Measurements from ENCODE around the gene ADCY9.
A peak's percentile ranks its signal among the peaks of the same experiment; 100 is the strongest.
"Not testable (repeated sequence)": the region's sequence is repeated elsewhere in the genome, so short reads cannot be mapped to it uniquely, and the experiment has no call there.

ADCY9 gene

DNA sequence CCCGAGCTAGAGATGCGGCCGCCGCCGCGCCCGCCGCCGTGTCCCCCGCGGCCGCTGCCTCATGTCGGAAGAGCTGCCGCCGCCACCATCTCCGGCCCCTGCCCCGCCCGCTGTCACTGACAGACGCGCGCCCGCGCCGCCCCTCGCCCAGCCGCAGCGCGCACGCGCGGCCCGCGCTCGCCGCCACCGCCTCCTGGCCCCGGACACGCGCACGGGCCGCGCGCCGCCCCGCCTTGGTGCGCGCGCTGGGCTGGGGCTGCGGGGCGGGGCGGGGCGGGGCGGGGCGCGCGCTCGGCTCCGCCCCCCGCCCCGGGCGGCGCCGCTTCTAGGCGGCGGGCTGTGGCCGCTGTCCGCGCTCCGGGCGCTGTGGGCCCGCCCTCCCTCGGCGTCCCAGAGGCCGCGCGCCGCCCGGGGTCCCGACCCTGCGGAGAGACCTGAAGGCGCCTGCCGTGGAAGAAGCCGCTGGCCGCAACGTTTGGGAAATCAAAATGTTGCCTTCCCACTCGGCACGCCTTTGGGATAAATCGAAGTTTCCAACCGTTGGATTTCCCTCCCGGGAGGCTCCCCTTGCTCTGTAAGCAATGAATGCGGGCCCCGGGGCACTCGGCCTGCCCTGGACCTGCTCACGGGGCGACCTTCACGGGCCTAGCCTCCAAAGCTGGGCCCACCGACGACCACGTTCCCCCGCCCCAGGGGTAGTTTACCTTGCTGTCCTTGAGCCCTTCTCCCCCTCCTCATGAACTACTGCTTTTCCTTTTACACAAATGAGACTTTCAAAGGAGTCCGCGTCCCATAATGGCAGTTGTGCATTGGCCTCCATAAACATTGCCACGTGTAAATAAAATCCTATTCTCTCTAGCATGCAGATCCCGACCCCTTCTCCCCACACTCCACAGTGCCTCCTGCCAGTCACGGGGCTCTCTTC, at the start of gene ADCY9:
TSS of gene ADCY9 (minus strand) at position 118 of the 925 bp plus-strand sequence. CDS start 1,000 bp downstream, outside the sequence.
- peak; percentile 75 for DNase-seq

DNA sequence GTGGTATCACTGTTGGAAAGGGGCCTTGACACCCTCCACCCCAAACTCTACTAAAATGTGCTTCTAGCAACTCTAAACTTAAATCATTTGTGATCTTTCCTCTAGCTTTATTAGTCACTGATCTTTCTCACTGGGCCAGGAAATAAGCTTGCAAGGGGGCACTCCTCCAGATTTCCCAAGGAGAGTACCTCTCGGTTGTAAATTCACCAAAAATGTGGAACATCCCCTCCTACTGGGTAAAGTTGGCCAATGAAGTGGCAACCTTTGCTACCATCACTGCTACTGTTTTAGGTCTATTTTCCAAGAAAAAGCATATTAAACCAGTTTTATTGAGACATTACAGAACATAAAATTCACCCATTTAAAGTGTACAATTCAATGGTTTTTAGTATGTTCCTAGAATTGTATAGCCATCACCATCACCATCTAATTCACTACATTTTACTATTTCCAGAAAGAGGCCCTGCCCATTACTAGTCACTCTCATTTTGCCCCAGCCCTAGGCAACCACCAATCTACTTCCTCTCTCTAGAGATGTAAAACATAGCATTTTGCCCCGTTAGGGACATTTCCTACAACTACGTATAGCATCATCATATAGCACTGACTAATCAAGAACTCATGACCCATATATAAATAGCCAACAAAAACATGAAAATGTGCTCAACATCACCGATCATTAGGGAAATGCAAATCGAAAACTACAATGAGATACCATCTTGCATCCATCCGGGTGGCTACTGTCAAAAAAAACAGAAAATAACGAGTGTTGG, 44.6 kb upstream of the ADCY9 start:
- no peak for DNase-seq

DNA sequence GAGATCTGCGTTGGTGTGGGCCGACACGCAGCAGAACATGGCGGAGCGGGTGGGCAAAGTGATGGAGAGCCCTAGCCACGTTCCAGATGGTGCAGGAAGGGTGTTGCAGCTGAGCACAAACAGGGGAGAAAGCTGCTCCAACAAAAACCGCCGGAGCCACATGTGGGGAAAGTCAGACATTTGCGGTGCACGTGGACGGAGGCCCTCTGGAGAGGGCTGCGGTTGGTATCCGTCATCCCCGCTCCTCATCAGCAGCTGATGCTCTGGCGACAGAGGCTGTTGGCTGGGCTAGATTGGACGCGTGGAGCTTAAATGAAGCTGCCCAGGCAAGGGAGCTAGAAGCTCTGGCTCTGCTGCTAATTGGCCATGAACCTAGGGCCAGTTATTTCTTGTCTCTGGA, 43.5 kb upstream of the ADCY9 start:
- no peak for DNase-seq

DNA sequence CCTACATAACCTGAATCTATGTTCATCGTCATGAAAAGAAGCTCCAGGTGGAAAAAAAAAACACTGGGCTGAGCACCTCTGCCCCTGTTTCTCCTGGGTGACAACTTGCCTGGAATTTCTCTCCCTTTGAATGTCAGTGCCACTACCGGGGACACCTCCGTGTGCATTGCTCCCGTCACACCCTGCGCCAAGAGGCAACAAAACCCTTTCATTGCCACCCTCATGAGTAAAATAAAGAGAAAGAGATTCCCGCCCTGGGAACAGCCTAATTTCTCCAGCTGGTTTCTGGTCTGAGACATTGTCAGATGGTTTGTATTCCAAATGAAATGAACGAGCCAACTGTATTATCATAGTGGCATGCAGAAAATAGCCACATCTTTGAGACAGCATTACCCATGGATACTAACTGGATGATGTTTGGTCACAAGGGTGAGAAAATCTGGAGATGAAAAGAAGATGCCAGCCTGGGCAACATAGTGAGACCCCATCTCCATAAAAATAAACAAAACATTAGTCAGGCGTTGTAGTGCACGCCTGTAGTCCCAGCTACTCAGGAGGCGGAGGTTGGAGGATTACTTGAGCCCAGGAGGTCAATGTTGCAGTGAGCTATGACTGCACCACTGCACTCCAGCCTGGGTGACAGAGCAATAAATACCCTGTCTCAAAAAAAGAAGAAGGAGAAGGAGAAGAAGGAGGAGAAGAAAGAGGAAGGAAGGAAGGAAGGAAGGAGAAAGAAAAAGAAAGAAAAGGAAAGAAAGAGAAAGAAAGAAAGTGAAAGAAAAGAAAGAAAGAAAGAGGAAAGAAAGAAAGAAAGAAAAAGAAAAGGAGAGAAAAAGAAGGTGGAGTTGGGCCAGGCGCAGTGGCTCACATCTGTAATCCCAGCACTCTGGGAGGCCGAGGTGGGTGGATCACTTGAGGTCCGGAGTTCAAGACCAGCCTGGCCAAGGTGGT, 42.2 kb upstream of the ADCY9 start:
- no peak for DNase-seq

DNA sequence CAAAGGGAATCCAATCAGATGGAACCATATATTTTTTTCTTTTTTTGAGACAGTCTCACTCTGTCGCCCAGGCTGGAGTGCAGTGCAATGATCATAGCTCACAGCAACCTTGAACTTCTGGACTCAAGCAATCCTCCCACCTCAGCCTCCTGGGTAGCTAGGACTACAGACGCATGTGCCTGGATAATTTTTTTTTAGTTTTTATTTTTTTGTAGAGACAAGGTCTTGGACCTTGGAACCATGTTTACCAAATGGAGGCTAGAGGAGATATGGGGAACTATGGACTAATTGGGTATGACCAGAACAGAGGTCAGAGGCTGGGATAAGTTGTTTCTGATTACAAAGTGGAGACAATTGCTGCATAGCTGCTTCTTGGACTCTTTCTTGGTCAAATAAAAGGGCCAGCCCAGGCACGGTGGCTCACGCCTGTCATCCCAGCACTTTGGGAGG, 41.2 kb upstream of the ADCY9 start:
- no peak for DNase-seq

DNA sequence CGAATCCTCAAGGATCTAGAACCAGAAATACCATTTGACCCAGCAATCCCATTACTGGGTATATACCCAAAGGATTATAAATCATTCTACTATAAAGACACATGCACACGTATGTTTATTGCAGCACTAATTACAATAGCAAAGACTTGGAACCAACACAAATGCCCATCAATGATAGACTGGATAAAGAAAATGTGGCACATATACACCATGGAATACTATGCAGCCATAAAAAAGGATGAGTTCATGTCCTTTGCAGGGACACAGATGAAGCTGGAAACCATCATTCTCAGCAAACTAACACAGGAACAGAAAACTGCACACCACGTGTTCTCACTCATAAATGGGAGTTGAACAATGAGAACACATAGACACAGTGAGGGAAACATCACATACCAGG, 40.3 kb upstream of the ADCY9 start:
- not testable (repeated sequence) for DNase-seq

DNA sequence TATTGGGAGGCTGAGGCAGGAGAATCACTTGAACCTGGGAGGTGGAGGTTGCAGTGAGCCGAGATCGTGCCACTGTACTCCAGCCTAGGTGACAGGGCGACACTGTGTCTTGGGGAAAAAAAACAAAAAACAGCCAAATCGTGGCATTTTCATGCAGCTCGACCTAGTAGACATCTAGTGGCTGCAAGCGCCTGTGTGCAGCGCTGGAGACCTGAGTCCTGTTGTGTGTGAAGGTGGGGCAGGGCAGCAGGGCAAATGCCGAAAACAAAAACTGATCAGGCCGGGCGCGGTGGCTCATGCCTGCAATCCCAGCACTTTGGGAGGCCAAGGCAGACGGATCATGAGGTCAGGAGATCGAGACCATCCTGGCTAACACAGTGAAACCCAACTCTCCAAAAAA, 37.1 kb upstream of the ADCY9 start:
- not testable (repeated sequence) for DNase-seq

DNA sequence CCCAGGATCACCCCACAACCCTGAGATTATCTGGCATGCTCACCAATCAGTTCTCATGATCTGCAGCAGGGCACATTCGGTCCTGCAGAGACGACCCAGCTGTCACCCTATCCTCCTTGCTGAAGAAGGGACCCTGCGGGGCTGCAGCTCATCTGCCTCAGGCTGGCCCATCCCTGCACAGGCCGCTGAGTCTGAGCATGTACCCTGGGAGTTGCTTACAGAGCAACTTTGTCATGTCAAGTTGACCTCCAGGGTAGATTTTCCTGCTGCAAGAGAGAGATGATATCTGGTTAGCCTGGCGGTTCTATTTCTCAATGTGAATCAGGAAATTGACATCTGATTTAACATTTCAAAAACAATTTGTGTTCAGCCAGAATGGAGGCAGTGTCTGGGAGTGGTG, 36.0 kb upstream of the ADCY9 start:
- no peak for DNase-seq

DNA sequence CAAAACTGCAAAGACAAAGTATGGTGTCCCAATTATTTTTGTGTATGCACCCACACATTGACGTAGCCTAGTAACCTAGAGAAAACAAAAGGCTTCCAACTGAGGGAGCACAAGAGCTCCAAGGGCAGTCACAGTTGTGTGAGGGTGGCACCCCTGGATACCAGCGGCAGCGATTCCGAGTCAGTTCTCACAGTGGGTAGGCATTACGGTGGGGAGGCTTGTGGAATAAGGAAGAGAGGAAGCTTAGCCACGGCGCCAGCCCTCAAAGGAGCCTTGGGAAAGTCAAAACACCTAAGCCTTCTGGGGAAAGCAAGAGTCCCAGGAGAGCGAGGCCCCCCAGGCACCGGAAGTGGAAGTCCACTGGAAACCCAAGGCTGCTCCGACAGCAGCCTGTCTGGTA, 31.0 kb upstream of the ADCY9 start:
- DNase-seq: no peak

DNA sequence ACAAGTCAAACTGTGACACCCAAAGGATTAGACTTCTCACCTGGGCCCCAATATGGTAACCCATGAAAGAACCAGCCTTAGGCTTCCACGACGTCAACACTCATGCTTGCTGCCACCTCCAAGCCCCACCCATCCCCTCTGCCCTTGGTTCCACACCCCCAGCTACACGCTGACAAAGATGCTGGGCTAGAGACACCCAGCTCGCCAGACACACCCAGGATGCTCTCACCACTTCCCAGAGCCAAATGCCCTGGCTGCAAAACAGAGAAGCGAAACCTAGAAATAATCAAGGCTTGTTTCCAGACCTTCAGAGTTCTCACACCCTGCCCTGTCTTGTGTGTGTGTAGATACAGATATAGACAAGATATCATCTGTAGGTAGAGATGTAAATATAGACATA, 26.0 kb upstream of the ADCY9 start:
- DNase-seq: peak; percentile 55

DNA sequence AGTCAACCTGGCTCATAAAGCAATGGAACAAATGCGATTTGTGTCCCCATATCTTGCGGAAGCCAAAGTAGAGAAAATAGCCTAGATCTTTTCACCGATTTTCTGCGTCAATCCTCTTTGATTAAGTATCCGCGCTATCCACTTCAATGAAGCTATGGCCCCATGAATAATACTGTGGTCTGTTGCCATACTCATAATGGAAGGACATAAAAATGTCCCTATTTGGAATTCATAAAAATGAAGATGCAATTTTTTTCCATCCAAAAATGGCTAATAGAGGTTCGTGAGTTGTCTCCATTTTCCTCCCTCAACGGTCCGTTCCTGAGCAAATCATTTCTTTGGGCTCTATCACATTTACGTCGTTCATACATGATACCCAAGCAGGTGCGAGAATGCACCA, 25.4 kb upstream of the ADCY9 start:
- no peak for DNase-seq

DNA sequence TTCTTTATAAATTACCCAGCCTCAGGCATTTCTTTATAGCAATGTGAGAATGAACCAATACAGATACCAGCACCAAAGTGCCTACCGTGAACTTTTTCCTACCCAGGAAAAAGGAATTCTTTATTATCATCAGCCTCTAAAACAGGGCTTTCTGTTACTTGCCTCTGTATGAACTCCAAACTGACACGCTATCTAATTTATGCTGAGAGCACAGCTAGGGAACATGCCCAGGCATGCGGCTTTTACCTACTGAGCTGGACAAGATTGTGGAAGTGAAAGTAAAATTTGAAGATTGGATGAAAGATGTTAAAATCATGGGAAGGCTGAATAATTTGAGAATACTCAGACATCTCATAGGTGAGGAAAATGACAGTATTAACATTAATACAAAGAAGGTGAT, 24.4 kb upstream of the ADCY9 start:
- DNase-seq: no peak

DNA sequence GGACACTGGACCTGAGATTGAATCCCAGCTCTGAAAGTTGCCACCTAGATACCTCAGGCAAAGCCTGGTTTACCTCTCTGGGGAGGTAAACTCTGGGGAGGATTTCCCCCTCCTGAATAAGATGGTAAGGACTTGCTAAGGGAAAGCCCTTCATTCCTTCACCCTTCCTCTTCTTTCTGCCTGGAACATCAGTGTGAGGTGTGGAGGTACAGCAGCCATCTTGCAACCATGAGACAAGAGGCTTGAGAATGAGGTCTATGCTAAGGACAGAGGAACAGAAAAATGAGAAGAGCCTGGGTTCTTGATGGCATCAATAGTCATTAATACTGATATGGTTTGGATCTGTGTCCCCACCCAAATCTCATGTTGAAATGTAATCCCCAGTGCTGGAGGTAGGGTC, 23.7 kb upstream of the ADCY9 start:
- DNase-seq: no peak

DNA sequence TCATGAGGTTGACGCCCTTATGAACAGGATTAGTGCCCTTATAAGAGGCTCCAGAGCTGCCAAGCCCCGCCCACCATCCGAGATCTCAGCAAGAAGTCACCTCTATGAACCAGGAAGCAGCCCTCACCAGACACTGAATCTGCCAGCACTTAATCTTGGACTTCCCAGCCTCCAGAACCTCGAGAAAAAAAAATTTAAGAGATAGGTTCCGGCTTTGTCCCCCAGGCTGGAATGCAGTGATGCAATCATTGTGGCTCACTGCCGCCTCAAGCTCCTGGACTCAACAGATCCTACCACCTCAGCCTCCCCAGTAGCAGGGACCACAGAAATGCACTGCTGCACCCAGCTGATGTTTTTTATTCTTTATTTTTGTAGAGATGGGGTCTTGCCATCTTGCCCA, 22.5 kb upstream of the ADCY9 start:
- no peak for DNase-seq

DNA sequence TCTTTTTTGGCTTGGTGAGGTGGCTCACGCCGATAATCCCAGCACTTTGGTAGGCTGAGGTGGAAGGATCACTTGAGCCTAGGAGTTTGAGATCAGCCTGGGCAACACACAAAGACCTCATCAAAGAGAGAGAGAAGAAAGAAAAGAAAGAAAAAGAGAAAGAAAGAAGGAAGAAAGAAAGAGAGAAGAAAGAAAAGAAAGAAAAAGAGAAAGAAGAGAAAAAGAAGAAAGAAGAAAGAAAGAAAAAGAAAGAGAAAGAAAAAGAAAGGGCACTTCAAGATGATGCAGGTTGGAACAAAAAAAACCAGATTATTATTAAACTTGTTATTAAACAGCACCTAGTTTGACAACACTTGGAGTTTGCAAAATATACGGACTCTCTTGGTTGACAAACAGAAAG, 21.2 kb upstream of the ADCY9 start:
- no peak for DNase-seq

DNA sequence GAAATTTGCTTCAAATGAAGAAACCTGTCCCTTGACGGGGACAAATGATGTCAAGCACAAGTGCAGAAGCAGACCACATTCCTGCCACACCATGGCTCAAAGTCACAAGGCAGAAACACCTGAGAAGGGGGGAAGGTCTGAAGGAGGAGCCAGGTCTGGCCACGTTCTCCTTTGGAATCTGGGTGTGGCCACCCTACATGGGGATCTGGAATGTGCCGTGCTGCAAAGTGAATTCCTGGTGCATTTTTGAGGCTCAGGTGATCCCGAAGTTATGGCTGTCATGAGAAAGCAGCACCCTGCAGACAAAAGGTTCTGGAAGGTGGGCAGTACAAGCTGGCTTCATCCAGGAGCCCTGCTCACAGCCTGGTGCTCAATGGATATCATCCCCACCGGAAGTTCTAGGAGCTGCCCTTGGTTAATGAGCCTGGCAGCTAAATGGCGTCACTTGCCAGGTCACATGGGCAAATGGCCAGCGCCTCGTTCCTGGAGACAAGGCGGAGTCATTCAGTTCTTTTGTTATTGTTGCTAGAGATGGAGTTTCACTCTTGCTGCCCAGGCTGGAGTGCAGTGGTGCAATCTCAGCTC, 20.1 kb upstream of the ADCY9 start:
- DNase-seq: no peak

DNA sequence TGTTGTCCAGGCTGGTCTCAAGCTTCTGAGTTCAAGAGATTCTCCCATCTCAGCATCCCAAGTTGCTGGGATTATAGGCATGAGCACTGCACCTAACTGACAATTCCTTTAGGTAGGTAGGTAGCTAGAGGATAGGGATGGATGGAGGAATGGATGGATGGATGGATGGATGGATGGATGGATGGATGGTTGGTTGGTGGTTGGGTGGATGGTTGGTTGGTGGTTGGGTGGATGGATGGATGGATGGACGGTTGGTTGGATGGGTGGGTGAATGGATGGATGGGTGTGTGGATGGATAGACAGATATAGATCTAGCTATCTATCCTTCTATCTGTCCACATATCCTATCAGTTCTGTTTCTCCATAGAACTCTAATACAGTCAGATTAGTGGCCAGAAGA, 19.3 kb upstream of the ADCY9 start:
- no peak for DNase-seq

DNA sequence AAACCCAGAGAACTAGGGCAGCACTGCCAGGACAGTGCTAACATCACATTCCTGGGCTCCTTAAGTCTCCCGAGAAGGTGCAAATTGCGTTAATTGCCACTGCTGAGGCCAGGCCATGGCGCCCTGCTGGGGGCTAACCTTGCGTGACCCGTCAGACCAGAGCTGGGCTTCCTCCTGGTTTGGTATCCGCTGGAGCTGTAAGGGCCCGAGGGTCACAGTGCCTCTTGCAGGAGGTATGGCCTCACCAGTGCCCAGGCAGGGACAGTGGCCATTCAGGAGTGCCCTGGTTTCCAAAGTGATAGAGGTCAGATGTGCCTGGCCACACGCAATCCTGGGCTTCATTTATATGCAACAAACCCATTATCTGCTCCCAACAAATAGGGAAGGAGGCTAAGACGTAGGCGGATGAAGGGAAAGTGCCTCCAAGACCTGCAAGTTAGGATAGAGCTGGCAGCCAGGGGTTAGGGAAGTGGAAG, 17.7 kb upstream of the ADCY9 start:
- DNase-seq: no peak

DNA sequence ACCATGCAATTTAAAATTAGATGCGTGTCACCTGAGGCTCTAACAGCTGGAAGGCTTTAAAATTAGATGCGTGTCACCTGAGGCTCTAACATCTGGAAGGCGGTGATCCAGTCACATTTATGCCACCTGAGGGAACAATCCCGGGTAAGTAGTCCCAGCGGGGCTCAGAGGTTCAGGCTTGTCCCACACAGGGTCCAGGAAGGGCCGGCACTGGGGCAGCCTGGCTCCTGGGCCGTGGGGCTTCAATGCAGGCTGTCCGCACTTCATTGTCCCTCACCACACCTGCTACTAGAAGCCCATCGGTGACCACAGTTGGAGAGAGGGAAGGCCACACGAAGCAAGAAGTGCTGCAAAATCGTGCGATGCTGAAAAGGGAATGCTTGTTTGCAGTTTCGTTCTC, 15.4 kb upstream of the ADCY9 start:
- DNase-seq: no peak

DNA sequence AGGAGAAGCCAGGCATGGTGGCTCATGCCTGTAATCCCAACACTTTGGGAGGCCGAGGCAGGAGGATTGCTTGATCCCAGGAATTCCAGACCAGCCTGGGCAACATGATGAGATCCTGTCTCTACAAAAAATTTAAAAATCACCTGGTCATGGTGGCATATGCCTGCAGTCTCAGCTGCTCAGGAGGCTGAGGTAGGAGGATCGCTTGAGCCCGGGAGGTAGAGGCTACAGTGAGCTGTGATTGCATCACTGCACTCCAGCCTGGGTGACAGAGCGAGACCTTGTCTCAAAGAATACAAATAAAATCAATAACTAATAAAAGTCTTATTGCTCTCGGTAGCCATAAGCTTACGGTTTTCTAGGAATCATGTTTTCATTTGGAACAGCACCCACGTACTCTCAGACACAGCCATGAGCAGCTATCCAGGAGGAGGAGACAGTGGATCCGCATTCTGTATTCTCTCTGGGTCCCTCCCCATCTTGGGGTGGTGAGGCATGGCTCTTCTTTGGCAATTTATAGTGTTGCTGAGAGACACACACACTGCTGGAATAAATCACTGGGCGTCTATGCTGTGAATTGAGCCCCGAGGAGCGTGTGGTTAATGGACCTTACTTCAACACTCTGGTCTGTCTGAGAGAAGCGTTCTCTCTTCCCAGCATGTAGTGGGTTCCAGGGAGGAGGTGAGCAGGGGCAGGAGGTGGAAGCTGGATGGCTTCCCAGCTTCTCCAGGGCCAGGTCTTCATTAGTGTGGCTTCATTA, 8.5 kb upstream of the ADCY9 start:
- DNase-seq: no peak

DNA sequence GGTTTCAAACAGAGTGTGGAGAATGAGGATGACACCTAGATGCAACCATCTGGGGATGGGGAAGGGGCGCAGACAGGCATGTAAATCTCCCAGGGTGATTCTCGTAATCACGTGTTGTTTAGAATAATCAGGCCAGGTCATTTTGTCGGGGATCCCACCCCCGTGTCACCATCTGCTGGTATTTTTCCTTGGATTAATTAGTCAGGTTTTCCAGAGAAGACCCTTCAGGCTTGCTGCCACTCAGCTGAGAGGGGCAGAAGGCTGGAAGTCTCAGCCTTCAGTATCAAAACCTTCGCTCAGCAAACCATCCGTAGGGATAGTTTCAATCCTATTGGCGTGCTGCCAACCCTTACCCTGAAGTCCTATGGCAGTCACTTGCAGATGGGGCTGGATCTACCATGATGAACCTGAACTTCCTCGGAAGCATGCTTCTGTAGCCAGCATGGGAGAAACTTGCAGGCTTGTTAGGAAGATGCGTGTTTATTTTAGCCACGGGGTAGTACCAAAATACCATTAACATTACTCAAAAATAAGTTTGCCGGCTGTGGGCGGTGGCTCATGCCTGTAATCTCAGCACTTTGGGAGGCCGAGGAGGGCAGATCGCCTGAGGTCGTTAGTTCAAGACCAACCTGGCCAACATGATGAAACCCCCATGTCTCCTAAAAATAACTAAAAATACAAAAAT, 7.5 kb upstream of the ADCY9 start:
- no peak for DNase-seq

All from CD4-positive, alpha-beta T cell treated with Interleukin-4 for 4 hours (primary cell).